Measurements from ENCODE around the gene HOXB7.

HOXB7 gene

GRCh38 chr17:48565022-48565554 is 45.7 kb downstream of the HOXB7 start:
- no peak for DNase-seq

GRCh38 chr17:48564188-48565021 is 46.4 kb downstream of the HOXB7 start:
- DNase-seq: no peak

DNA sequence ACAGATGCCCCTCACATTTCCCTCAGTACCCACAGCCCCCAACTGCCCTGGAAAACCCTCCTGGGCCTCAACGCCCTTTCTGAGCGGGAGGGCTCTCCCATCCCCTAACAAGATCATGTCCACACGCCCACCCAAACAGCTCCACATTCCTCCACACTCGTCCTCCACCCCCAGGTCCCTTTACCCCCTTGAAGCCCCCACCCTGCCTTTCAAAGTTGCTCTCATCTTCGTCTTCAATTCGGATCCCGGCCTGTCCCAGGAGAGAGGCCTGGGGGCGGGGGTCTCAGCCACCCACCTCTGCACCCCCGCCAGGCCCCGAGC is 47.0 kb downstream of the HOXB7 start:
- DNase-seq: no peak

GRCh38 chr17:48563385-48563838 is 47.4 kb downstream of the HOXB7 start:
- DNase-seq: no peak

DNA sequence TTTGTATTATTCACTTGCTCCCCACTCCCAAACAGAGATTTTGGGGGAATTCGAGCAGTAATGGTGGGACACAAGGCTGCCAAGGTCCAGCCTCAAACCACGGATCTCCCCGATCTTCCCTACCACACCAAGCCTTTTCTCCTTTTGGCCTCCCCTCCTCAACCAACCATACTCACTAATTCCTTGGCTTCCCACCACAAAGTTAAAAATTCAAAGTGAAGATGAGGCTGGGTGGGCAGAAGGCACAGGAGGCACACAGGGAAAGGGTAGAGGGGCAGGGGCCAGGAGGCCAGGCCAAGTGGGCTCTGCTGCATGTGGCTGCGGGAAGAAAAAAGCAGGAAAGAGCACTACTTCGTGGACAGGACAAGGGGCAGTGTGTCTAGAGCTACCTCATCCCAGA is 47.9 kb downstream of the HOXB7 start:
- no peak for DNase-seq

- DNase-seq: no peak
Observed at GRCh38 chr17:48561884-48562810, 48.7 kb downstream of the HOXB7 start.

GRCh38 chr17:48559840-48560817 is 50.7 kb downstream of the HOXB7 start:
- DNase-seq: no peak

- no peak for DNase-seq
Observed at GRCh38 chr17:48559122-48559839, 51.5 kb downstream of the HOXB7 start.

- no peak for DNase-seq
Observed at GRCh38 chr17:48558831-48559121, 52.0 kb downstream of the HOXB7 start.

DNA sequence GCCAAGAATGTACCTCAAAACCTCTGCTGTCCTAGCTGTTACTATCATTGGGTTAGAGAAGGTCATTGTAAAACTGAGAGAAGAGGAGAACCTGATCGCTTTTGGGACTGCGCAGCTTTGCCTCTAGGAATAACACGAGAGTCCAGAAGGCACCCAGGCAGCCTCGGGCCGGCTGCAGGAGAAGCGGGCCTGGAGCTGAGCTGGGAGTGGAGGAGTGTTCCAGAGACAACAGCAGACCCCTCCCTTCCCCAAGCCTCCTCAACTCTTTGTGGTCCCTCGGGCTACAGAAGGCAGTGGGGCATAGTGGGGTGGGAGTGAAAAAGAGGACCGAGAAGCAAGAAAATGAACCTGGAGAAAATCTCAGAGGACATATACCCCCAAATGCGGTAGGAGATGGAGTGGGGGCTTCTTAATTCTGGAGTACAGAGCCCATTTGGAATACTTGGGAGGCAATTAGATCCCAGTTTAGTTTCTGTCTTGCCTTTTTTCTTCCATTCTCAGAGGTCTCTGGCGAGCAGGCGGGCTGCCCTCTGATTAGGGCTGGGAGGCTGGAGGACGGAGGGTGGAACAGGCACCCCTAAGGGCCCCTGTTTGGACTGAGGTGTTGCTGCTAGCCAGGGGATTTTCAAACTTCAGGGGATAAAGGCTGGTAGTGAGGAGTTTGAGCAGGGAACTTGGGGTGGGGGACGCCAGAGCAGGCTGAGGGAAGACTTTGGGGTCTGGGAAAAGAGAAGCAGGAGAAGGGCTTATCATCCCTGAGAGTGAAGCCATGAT is 52.6 kb downstream of the HOXB7 start:
- no peak for DNase-seq

Measured in CD4-positive, alpha-beta T cell treated with Interleukin-12 subunit alpha and Interleukin-12 subunit beta, for 1 hour (primary cell).